CD14-positive monocyte (primary cell): ENCODE results near the gene B4GALT1. TPM values are rescaled to one million over a fixed set of nuclear protein-coding genes. Genes with fewer than 3 reads are reported as not detected.
A peak's percentile ranks its signal among the peaks of the same experiment; 100 is the strongest.

Experiments
- DNase-seq, 3 donors: peaks; one replicate each; pipeline ENCODE4 v3.0.0-alpha.2; 2011 to 2022
- H2AFZ ChIP-seq: 2 replicates; pipeline ENCODE4 v1.6.0; 2012; ENCODE audit warnings: mild to moderate bottlenecking, low read depth, low read length, inconsistent platforms; ENCODE audit not compliant: insufficient read depth, poor library complexity, severe bottlenecking
- H3K27ac ChIP-seq, 2 donors: 1 replicate in 1 of 2; 2 replicates in 1 of 2; pipeline ENCODE4 v1.5.1; 2012 to 2013; ENCODE audit warnings: low read length in 2 of 2, control low read depth in 1 of 2, inconsistent platforms in 1 of 2, low read depth in 1 of 2, mild to moderate bottlenecking in 1 of 2
- H3K27me3 ChIP-seq, 2 donors: one replicate each; pipeline versions ENCODE4 v1.6.0 to v1.6.1; 2011 to 2013; ENCODE audit warnings: low read length in 2 of 2; ENCODE audit not compliant: control insufficient read depth in 2 of 2, insufficient read depth in 2 of 2
- H3K36me3 ChIP-seq, 2 donors: replicated peaks in 1 of 2; 1 replicate in 1 of 2; 2 replicates in 1 of 2; pipeline versions ENCODE4 v1.5.1 to v1.6.1; 2012 to 2013; ENCODE audit warnings: low read length in 2 of 2, control low read depth in 1 of 2, inconsistent platforms in 1 of 2, mild to moderate bottlenecking in 1 of 2; ENCODE audit not compliant: insufficient read depth in 2 of 2, control insufficient read depth in 1 of 2
- H3K4me1 ChIP-seq, 2 donors: 1 replicate in 1 of 2; 2 replicates in 1 of 2; pipeline versions ENCODE4 v1.5.1 to v1.6.1; 2012 to 2013; ENCODE audit warnings: low read length in 2 of 2, control low read depth in 1 of 2, inconsistent platforms in 1 of 2, mild to moderate bottlenecking in 1 of 2, moderate library complexity in 1 of 2; ENCODE audit not compliant: insufficient read depth in 2 of 2, control insufficient read depth in 1 of 2
- H3K4me2 ChIP-seq: replicated peaks from 2 replicates; pipeline ENCODE3; 2012; ENCODE audit warnings: low read length, moderate library complexity, mild to moderate bottlenecking; ENCODE audit not compliant: poor library complexity, severe bottlenecking; ENCODE audit errors: extremely low read depth
- H3K4me3 ChIP-seq, 3 experiments: fragments of 200-600 bp in 1 of 3; sonication (generic) in 1 of 3; replicated peaks in 1 of 3; 1 replicate in 2 of 3; 2 replicates in 1 of 3; pipeline ENCODE4 v1.5.1; 2011 to 2013; ENCODE audit warnings: low read length in 3 of 3, mild to moderate bottlenecking in 3 of 3, control low read depth in 2 of 3, low read depth in 2 of 3, inconsistent platforms in 1 of 3, moderate library complexity in 1 of 3
- H3K79me2 ChIP-seq: 2 replicates; pipeline ENCODE4 v1.6.0; 2012; ENCODE audit warnings: mild to moderate bottlenecking, control low read depth, inconsistent platforms, low read length, moderate library complexity; ENCODE audit not compliant: insufficient read depth
- H3K9ac ChIP-seq: 2 replicates; pipeline ENCODE4 v1.6.0; 2017; ENCODE audit warnings: low read length, mild to moderate bottlenecking; ENCODE audit not compliant: insufficient read depth, poor library complexity, severe bottlenecking
- H3K9me3 ChIP-seq, 2 donors: replicated peaks in 1 of 2; 1 replicate in 1 of 2; 2 replicates in 1 of 2; pipeline versions ENCODE4 v1.5.1 to v1.6.1; 2012 to 2013; ENCODE audit warnings: low read length in 2 of 2, control low read depth in 1 of 2; ENCODE audit not compliant: control insufficient read depth in 1 of 2, insufficient read depth in 1 of 2
- H4K20me1 ChIP-seq: 2 replicates; pipeline ENCODE4 v1.6.0; 2012; ENCODE audit warnings: mild to moderate bottlenecking, low read length, control low read depth, moderate library complexity; ENCODE audit not compliant: insufficient read depth
- H3K27ac Mint-ChIP-seq, 7 donors: one replicate each; pipeline ENCODE4 v1.8.0; 2020; ENCODE audit warnings: mild to moderate bottlenecking in 7 of 7, mixed read lengths in 7 of 7, moderate library complexity in 6 of 7, inconsistent platforms in 2 of 7
- H3K27me3 Mint-ChIP-seq, 3 donors: one replicate each; pipeline ENCODE4 v1.8.0; 2021 to 2022; ENCODE audit warnings: low read depth in 3 of 3, mild to moderate bottlenecking in 3 of 3, mixed read lengths in 3 of 3, moderate library complexity in 3 of 3, inconsistent platforms in 1 of 3
- H3K36me3 Mint-ChIP-seq, 2 donors: one replicate each; pipeline ENCODE4 v1.8.0; 2020; ENCODE audit warnings: mixed read lengths in 2 of 2, inconsistent platforms in 1 of 2, mild to moderate bottlenecking in 1 of 2
- H3K4me1 Mint-ChIP-seq: one replicate; pipeline ENCODE4 v1.8.0; 2020; ENCODE audit warnings: mild to moderate bottlenecking, mixed read lengths
- H3K4me3 Mint-ChIP-seq, 2 donors: one replicate each; pipeline ENCODE4 v1.8.0; 2020; ENCODE audit warnings: mild to moderate bottlenecking in 2 of 2, mixed read lengths in 2 of 2, moderate library complexity in 1 of 2
- H3K9me3 Mint-ChIP-seq, 7 donors: one replicate each; pipeline ENCODE4 v1.8.0; 2020 to 2022; ENCODE audit warnings: mixed read lengths in 7 of 7, mild to moderate bottlenecking in 6 of 7, moderate library complexity in 6 of 7, inconsistent platforms in 2 of 7
- WGBS: methylation state at CpG from one replicate; pipeline ENCODE4 v1.1.5; 2013; ENCODE audit warnings: missing lambda C conversion rate; ENCODE audit not compliant: insufficient coverage; 5-methylcytosine and 5-hydroxymethylcytosine counted together
- intact Hi-C, 2 donors: fragments of 100-400 bp; cut with micrococcal nuclease; formaldehyde crosslinking; loops; one replicate each; pipeline versions ENCODE4 v1.15.0 to v1.15.1; 2023
- polyA plus RNA-seq, 3 donors: library from polyadenylated mRNA; depleted of rRNA in 1 of 3; unstranded in 2 of 3; stranded (reverse) in 1 of 3; fragments of 300-500 nt in 2 of 3; fragments of >200 nt in 1 of 3; fragmentation: Illumina TruSeq in 2 of 3; gene quantifications; 1 replicate in 2 of 3; 2 replicates in 1 of 3; pipeline ENCODE4 v1.2.3, GENCODE V29; 2012 to 2021
- TF ChIP-seq, protein P1 (sequence below): fragments of 200-600 bp; IDR thresholded peaks from one replicate; pipeline ENCODE4 v1.8.0; 2022; ENCODE audit warnings: antibody characterized with exemption, mild to moderate bottlenecking

B4GALT1 gene
- polyA plus RNA-seq, 3 donors, result 27.6 to 53.7 (median 38.6) TPM

DNA sequence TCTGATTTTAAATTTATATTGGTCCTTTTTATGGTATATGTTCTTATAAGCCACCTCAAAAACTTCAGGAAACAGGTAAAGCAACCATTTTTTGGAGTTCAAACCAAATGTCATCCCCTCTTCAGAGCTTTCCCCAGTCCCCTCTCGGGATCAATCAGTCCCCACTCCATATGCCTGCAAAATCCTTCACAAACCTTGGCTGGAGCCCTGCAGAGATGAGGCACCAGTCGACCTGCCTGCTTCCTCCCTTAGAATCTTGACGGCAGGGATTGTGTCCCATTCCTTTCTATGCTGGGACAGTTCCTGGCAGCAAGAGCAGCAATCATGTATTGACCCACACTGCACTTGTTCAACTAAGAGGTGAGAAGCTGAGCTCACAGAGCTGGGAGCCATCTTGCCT is 22.6 kb downstream of the B4GALT1 start:
- H3K79me2 ChIP-seq, result peaks cover 100% of the 10 kb centered on the region

DNA sequence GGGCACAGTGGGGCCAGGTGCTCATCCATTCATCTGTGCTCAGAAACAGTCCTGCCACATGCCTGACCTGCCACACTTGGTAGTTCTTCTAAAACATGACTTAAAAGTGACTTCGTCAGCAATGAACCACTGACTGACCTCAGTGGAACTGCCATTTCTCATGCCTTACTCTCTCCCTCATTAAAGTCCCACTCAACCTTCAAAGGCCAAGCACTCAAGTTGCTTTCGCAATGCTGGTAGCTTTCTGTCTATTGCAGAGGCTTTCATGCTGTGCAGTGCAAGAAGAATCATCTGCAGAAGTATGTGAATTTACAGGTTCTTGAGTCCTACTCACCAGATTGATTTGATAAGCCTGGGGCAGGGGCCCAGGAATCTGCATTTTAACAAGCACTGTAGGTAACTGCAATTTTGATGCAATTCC is 23.9 kb downstream of the B4GALT1 start:
- intact Hi-C loops, result no loop called here
- no peak overlapping the region for H3K4me3 Mint-ChIP-seq
- peak overlapping the region in 1 of 3 experiments; percentile 6 for H3K4me3 ChIP-seq
- H3K4me1 Mint-ChIP-seq, result peaks cover 88% of the 10 kb centered on the region
- WGBS, result 25% methylated on average over 1 of the region's 2 CpGs
- no peak overlapping the region for H2AFZ ChIP-seq
- peak overlapping the region; percentile 15 to 52 for H3K27ac ChIP-seq
- no peaks in the 10 kb centered on the region for H3K27me3 ChIP-seq
- H3K4me1 ChIP-seq, result peaks cover 45 to 76% of the 10 kb centered on the region in 2 donors
- H3K36me3 ChIP-seq, result peaks cover 0 to 16% of the 10 kb centered on the region in 2 donors
- H3K36me3 Mint-ChIP-seq, result peaks cover 38 to 44% of the 10 kb centered on the region in 2 donors
- H4K20me1 ChIP-seq, result peaks cover 100% of the 10 kb centered on the region
- H3K27ac Mint-ChIP-seq, result peak overlapping the region in 6 of 7 donors; percentile 37 to 81 (median 74)
- peak in 2 of 3 donors; percentile 29 to 31 for DNase-seq
- H3K79me2 ChIP-seq, result peaks cover 100% of the 10 kb centered on the region
- TF ChIP-seq, protein P1, sequence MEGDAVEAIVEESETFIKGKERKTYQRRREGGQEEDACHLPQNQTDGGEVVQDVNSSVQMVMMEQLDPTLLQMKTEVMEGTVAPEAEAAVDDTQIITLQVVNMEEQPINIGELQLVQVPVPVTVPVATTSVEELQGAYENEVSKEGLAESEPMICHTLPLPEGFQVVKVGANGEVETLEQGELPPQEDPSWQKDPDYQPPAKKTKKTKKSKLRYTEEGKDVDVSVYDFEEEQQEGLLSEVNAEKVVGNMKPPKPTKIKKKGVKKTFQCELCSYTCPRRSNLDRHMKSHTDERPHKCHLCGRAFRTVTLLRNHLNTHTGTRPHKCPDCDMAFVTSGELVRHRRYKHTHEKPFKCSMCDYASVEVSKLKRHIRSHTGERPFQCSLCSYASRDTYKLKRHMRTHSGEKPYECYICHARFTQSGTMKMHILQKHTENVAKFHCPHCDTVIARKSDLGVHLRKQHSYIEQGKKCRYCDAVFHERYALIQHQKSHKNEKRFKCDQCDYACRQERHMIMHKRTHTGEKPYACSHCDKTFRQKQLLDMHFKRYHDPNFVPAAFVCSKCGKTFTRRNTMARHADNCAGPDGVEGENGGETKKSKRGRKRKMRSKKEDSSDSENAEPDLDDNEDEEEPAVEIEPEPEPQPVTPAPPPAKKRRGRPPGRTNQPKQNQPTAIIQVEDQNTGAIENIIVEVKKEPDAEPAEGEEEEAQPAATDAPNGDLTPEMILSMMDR, result no peak
- H3K9me3 ChIP-seq, result no peaks in the 10 kb centered on the region
- no peak overlapping the region for H3K9ac ChIP-seq
- peaks cover 0 to 3% (median 1%) of the 10 kb centered on the region in 3 donors for H3K27me3 Mint-ChIP-seq
- no peaks in the 10 kb centered on the region for H3K9me3 Mint-ChIP-seq
- peak overlapping the region; percentile 6 for H3K4me2 ChIP-seq

More for the DNA sequence above, 22.6 kb downstream of the B4GALT1 start:
- H3K27me3 ChIP-seq, result no peaks in the 10 kb centered on the region
- peaks cover 51 to 79% of the 10 kb centered on the region in 2 donors for H3K4me1 ChIP-seq
- intact Hi-C loops, result no loop called here
- no peak for DNase-seq
- H4K20me1 ChIP-seq, result peaks cover 100% of the 10 kb centered on the region
- H2AFZ ChIP-seq, result no peak overlapping the region
- WGBS, result 95% methylated on average over 3 of the region's 3 CpGs
- no peak overlapping the region for H3K4me3 ChIP-seq
- Mint-ChIP-seq H3K36me3 (peaks cover 27 to 35% of the 10 kb centered on the region in 2 donors), H3K9me3 (no peaks in the 10 kb centered on the region), H3K27ac (peak overlapping the region in 5 of 7 donors; percentile 53 to 87 (median 75)), H3K4me3 (no peak overlapping the region), H3K4me1 (peaks cover 84% of the 10 kb centered on the region), H3K27me3 (peaks cover 0 to 3% (median 1%) of the 10 kb centered on the region in 3 donors)
- peak overlapping the region in 1 of 2 donors; percentile 52 for H3K27ac ChIP-seq
- H3K36me3 ChIP-seq, result peaks cover 0 to 6% of the 10 kb centered on the region in 2 donors
- TF ChIP-seq, protein P1, result no peak
- no peak overlapping the region for H3K9ac ChIP-seq
- H3K4me2 ChIP-seq, result no peak overlapping the region
- no peaks in the 10 kb centered on the region for H3K9me3 ChIP-seq
